A673 (cell line): Measurements from ENCODE around the gene VRTN.

Source experiments
- CTCF ChIP-seq: fragments of 300-800, 200-600 bp; sonication (generic); conservative IDR thresholded peaks from 2 replicates; pipeline ENCODE4 v1.5.1; 2017; ENCODE audit warnings: low read depth, mild to moderate bottlenecking, antibody characterized with exemption, low read length, moderate library complexity, mixed read lengths
- EZH2 ChIP-seq: fragments of 200-600 bp; sonication (generic); IDR thresholded peaks from 2 replicates; pipeline ENCODE4 v1.6.1; 2017; ENCODE audit warnings: borderline replicate concordance, low read depth, mild to moderate bottlenecking, mixed read lengths, antibody characterized with exemption, low read length; ENCODE audit not compliant: poor library complexity, severe bottlenecking

GRCh38 chr14:74313601-74314000 is 34.7 kb upstream of the VRTN start:
- TF ChIP-seq CTCF (no peak), EZH2 (no peak)
